ENCODE results near the gene DTYMK. TPM values are rescaled to one million over a fixed set of nuclear protein-coding genes. Genes with fewer than 3 reads are reported as not detected.

The DTYMK gene
- total RNA-seq, 1 donor from 2014 or later, result 14.9 TPM

DNA sequence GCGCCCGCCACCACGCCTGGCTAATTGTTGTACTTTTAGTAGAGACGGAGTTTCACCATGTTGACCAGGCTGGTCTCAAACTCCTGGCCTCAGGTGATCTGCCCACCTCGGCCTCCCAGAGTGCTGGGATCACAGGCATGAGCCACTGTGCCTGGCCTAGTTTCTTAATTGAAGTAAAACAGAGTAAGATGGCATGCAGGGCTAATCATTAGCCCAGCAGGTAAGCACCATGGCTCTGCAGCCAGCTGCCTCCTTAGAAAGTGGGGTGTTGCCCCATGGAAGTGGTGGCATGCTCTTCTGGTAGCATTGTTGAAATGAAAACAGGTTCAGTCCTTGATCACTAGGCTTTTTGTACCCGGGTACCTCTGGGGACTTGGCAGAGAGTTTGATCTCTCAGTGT lies 36.7 kb downstream of the DTYMK start:
- peak; percentile 57 for DNase-seq
- Histone ChIP-seq H3K27me3 (no peaks in the 10 kb centered on the region), H3K4me3 (no peak overlapping the region), H3K4me1 (peaks cover 4% of the 10 kb centered on the region), H3K27ac (no peak overlapping the region), H3K36me3 (peaks cover 36% of the 10 kb centered on the region), H3K9me3 (no peaks in the 10 kb centered on the region)
- intact Hi-C loops (cut with DNase I), result no loop called here
- TF ChIP-seq, protein P1, sequence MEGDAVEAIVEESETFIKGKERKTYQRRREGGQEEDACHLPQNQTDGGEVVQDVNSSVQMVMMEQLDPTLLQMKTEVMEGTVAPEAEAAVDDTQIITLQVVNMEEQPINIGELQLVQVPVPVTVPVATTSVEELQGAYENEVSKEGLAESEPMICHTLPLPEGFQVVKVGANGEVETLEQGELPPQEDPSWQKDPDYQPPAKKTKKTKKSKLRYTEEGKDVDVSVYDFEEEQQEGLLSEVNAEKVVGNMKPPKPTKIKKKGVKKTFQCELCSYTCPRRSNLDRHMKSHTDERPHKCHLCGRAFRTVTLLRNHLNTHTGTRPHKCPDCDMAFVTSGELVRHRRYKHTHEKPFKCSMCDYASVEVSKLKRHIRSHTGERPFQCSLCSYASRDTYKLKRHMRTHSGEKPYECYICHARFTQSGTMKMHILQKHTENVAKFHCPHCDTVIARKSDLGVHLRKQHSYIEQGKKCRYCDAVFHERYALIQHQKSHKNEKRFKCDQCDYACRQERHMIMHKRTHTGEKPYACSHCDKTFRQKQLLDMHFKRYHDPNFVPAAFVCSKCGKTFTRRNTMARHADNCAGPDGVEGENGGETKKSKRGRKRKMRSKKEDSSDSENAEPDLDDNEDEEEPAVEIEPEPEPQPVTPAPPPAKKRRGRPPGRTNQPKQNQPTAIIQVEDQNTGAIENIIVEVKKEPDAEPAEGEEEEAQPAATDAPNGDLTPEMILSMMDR (IDR thresholded peaks at IDR 0.05), result no peak
- peak; percentile 37 for ATAC-seq

DNA sequence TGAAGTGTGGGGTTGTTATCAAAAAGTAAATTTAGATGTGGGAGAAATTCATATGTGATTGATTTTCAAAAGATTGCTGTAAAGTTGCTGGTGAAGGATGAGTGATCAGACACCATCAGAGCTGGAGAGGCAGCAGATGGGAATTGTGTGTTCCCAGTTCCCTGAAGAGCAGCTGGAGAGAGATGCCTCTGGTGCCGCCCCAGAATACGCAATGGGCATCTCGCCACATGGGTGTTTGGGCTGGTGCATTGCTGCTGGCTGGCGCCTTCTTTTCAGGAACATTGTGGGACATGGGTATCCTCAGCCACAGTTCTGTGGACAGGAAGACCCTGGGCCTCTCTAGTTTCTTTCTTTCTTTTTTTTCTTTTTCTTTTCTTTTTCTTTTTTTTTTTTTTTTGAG lies 37.2 kb downstream of the DTYMK start:
- Histone ChIP-seq H3K4me1 (peaks cover 4% of the 10 kb centered on the region), H3K27me3 (no peaks in the 10 kb centered on the region), H3K9me3 (no peaks in the 10 kb centered on the region), H3K36me3 (peaks cover 30% of the 10 kb centered on the region), H3K27ac (no peak overlapping the region), H3K4me3 (no peak overlapping the region)
- ATAC-seq (no peak), DNase-seq (no peak)
- intact Hi-C loops (cut with DNase I), result no loop called here
- TF ChIP-seq, protein P1 (IDR thresholded peaks at IDR 0.05), result no peak

DNA sequence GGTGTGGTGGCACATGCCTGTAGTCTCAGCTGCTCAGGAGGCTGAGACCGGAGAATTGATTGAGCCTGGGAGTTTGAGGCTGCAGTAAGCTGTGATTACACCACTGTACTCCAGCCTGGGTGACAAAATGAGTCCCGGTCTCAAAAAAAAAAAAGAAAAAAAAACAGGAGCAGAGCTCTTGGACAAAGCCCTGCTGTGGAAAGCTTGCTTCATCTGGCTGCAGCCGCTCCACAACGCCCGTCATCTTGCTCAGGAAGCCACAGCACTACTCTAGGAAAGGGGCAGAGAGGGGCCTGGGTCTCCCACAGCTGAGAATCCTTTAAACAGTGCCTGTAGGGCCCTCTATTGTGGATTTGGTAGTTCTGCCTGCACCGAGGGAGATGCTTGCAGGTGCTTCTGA lies 38.2 kb downstream of the DTYMK start:
- Histone ChIP-seq H3K9me3 (no peaks in the 10 kb centered on the region), H3K4me1 (peaks cover 4% of the 10 kb centered on the region), H3K27ac (no peak overlapping the region), H3K36me3 (peaks cover 21% of the 10 kb centered on the region), H3K4me3 (no peak overlapping the region), H3K27me3 (no peaks in the 10 kb centered on the region)
- DNase-seq, result no peak
- no peak for ATAC-seq
- intact Hi-C loops (cut with DNase I), result no loop called here
- TF ChIP-seq, protein P1 (IDR thresholded peaks at IDR 0.05), result no peak

DNA sequence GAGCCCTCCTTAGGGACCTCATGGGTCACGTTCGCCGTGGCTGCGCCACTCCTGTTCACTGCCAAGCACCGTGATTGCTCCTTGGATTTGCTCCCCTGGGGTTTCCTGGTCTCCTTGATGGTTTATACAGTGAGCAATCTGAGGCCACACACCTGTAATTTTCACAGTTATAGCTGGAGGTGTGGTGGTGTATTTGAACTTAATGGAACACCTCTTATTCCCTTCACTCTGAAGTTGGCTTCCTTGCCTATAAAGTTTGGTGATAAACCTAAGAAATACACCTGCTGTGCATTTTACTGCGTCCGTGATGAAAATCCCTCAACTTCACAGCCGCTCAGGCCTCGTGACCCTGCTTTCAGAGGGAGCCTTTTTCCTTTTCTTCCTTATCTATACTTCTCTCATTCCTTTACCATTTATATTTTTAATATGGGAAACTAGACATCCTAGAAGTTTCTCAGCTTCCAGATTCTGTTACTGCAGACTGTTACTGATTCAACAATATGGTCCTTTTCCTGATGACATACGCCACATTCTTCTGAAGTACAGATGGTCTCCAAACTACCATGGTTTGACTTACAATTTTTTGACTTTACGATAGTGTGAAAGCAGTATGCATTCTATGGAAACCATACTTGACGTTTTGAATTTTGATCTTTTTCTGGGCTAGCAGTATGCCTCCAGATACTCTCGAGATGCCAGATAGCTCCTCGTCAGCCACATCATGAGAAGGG lies 40.5 kb downstream of the DTYMK start:
- peaks cover under 1% of the 10 kb centered on the region for H3K36me3 ChIP-seq
- no peak for ATAC-seq
- DNase-seq, result no peak
- no peak overlapping the region for H3K4me3 ChIP-seq
- H3K27me3 ChIP-seq, result no peaks in the 10 kb centered on the region
- intact Hi-C loops (cut with DNase I), result no loop called here
- H3K9me3 ChIP-seq, result no peaks in the 10 kb centered on the region
- TF ChIP-seq, protein P1 (IDR thresholded peaks at IDR 0.05), result no peak
- peaks cover 10% of the 10 kb centered on the region for H3K4me1 ChIP-seq
- H3K27ac ChIP-seq, result no peak overlapping the region

DNA sequence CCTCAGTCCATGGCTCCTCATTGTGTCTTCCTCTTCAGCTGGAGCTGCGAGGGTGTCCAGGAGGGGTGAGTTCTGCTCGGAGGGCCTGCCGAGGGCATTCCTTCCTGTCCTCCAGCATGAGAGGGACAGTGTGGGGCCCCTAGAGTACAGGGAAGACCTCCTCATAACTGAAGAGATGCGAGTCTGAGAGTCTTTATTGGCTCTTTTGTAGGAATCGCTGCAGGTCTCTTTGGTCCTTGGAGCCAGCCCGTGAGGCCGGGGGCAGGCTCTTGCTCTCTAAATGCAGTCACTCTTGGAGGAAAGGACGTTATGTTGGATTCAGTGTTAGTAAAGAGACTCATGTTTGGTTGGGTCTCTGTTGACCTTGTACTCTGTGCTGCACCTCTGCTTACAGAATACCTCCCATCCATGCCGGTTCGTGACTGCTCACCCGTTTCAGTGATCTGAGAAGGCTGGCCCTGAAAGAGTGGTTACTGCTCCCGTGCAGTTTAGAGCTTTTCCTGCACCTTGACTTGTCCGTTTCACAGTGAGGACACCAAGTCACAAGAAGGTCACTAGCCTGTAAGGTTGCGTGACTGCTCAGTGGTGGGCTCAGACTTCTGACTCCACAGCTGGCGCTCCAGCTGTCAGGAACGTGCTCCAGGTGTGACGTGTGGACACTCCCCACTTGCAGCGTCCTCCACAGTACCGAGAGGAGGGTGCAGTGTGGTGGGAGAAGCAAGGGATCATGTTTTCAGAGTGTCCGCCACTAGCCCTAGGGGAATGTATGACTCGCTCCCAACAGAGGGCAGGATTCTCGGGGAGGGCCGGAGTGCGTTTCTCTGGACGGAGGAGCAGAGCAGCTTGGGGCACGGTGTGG lies 41.3 kb downstream of the DTYMK start:
- Histone ChIP-seq H3K36me3 (no peaks in the 10 kb centered on the region), H3K27ac (no peak overlapping the region), H3K4me3 (no peak overlapping the region), H3K9me3 (no peaks in the 10 kb centered on the region), H3K4me1 (peaks cover 18% of the 10 kb centered on the region), H3K27me3 (no peaks in the 10 kb centered on the region)
- intact Hi-C loops (cut with DNase I), result no loop called here
- ATAC-seq (no peak), DNase-seq (no peak)
- TF ChIP-seq, protein P1 (IDR thresholded peaks at IDR 0.05), result no peak
